Retinal pigment epithelial cell (primary cell): ENCODE data around the gene TARBP1.
A peak's percentile ranks its signal among the peaks of the same experiment; 100 is the strongest.

ENCODE experiments used
- DNase-seq: peaks from one replicate; pipeline ENCODE4 v3.0.0-alpha.2; 2010; ENCODE audit warnings: low read depth
- H3K4me3 ChIP-seq: 2 replicates; pipeline ENCODE4 v1.5.1; 2011; ENCODE audit warnings: mild to moderate bottlenecking, low read length, control low read depth, moderate library complexity
- TF ChIP-seq, protein P1 (sequence below): conservative IDR thresholded peaks from 2 replicates; pipeline ENCODE4 v1.5.1; 2011; ENCODE audit warnings: low read depth, low read length, control low read depth, inconsistent platforms

The TARBP1 gene

DNA sequence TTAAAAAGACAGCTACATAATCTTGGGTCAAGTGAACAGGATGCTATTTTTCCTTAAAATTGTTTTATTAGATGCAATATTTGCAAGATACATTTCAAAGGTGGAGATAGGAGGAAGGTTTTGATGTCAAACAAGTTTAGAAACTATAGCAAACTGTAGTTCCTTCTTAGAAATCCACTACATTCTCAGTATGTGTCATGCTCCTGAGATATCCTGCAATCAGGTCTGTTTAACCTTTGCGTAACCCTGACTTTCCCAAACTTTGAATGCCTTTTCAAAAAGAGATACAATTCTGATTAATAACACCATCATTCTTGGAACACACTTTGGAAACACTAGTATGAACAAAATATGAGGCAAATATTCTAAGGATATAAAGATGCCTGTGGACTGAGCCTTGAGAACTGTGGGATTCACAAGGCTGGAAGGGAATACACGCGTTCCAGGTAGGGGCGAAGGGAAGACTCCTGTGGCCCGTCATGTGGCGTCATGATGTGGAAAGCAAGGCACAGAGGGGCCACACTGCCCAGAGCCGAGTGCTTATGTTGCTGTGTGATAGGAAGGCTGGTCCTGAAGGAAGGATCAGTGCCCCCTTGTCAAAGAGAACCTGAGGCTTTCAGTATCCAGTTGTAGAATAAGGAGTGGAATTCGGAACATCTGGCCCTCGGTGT is 19.6 kb upstream of the TARBP1 start:
- no peak for DNase-seq
- TF ChIP-seq, protein P1, sequence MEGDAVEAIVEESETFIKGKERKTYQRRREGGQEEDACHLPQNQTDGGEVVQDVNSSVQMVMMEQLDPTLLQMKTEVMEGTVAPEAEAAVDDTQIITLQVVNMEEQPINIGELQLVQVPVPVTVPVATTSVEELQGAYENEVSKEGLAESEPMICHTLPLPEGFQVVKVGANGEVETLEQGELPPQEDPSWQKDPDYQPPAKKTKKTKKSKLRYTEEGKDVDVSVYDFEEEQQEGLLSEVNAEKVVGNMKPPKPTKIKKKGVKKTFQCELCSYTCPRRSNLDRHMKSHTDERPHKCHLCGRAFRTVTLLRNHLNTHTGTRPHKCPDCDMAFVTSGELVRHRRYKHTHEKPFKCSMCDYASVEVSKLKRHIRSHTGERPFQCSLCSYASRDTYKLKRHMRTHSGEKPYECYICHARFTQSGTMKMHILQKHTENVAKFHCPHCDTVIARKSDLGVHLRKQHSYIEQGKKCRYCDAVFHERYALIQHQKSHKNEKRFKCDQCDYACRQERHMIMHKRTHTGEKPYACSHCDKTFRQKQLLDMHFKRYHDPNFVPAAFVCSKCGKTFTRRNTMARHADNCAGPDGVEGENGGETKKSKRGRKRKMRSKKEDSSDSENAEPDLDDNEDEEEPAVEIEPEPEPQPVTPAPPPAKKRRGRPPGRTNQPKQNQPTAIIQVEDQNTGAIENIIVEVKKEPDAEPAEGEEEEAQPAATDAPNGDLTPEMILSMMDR, result no peak
- no peak overlapping the region for H3K4me3 ChIP-seq

DNA sequence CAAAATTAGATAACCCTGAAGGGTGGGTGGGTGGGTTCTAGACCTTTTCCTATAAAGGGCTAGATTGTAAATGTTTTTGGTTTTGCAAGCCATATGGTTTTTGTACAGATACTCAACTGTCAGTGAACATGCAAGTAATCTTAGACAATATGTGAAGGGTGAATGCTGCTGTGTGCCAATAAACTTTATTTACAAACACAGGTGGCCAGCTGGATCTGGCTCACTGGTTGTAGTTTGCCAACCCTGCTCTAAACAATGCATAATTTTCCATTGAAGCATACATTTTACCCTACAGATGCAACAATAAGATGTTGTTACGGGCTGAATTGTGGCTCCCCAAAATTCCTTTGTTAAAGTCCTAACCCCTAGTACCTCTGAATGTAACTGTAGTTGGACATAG is 18.6 kb upstream of the TARBP1 start:
- no peak overlapping the region for H3K4me3 ChIP-seq
- TF ChIP-seq, protein P1, result no peak
- no peak for DNase-seq

- TF ChIP-seq, protein P1, result no peak
- no peak for DNase-seq
- H3K4me3 ChIP-seq, result peak overlapping the region; percentile 17
These were observed 16.4 kb upstream of the TARBP1 start for GRCh38 chr1:234495231-234495990.

- no peak for DNase-seq
- no peak overlapping the region for H3K4me3 ChIP-seq
- TF ChIP-seq, protein P1, result no peak
These were observed 15.1 kb upstream of the TARBP1 start for GRCh38 chr1:234494049-234494448.

- no peak overlapping the region for H3K4me3 ChIP-seq
- no peak for DNase-seq
- TF ChIP-seq, protein P1, result no peak
These were observed 12.0 kb upstream of the TARBP1 start for GRCh38 chr1:234490793-234491479.

GRCh38 chr1:234489698-234490077 is 10.7 kb upstream of the TARBP1 start:
- no peak for DNase-seq
- TF ChIP-seq, protein P1, result no peak
- H3K4me3 ChIP-seq, result no peak overlapping the region
